HPDE6-E6E7 (cell line): ENCODE results near the gene DDX41.

ENCODE experiments used
- DNase-seq: peaks from one replicate; pipeline ENCODE4 v3.0.0; 2011; ENCODE audit warnings: missing footprints; ENCODE audit errors: extremely low spot score

The DDX41 gene

DNA sequence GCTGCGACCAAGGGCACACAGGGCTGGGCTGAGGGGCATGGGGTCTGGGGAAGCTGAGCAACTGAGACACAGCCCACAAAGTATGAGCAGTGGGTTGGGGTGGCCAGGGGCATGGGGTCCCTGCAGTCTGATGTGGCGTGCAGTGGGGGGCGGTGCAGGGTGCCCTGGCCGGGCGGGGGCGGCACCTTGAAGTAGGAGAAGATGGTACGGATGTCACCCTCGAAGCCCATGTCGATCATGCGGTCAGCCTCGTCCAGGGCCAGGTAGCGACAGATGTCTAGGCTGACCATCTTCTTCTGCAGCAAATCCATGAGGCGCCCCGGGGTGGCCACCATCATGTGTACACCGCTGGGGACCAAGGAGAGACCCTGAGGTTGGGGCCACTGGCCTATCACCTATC is 3.3 kb downstream of the DDX41 start:
- DNase-seq = no peak

GRCh38 chr5:177512736-177513380 is 3.9 kb downstream of the DDX41 start:
- no peak for DNase-seq

- no peak for DNase-seq
Measured at GRCh38 chr5:177511796-177512675, 4.7 kb downstream of the DDX41 start.

DNA sequence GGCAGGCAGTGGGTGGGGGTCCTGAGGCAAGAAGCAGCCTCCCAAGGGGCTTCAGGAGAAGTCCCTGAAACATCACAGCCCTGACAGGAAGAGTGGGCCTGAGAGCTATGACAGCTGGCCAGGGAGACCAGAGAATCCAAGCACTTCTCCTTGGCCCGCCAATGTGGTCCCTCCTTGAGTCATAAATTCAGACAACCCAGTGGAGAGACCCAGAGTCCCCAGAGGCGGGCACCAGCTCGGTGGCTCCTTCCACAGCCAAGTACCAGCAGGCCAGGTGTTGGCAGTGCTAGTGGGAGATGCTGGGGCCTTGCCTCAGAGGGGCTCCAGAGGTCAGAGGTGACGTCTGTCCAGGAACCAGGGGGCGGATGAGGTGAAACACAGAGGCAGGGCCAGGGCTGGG is 5.6 kb downstream of the DDX41 start:
- DNase-seq = no peak

- no peak for DNase-seq
Measured at GRCh38 chr5:177510567-177511053, 6.2 kb downstream of the DDX41 start.

DNA sequence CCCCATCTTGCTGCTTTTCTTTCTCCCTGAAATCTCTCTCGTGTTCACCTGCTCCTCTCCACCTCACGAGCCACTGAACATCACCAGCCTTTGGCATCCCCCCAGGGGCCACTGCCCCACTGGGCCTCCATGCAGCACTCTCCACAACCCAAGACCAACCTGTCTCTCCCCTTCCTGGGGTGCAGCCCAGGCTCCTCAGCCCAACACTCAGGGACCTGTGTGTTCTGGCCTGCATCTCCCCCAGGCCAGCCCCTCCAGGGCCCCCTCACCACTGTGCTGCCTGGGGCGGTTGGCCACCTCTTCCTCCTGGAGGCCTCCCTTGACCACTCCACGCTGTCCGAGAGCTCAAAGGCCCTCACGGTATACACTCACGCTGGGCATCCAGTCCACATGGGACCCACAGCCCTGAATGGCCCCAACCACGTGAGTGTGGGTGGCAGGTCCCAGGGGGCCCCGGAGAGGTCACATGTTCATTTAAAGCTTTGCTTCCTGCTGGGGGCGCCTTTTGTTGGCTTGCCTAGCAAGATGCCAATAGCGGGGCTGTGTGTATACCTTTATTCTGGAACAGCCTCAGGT is 6.7 kb downstream of the DDX41 start:
- no peak for DNase-seq

DNA sequence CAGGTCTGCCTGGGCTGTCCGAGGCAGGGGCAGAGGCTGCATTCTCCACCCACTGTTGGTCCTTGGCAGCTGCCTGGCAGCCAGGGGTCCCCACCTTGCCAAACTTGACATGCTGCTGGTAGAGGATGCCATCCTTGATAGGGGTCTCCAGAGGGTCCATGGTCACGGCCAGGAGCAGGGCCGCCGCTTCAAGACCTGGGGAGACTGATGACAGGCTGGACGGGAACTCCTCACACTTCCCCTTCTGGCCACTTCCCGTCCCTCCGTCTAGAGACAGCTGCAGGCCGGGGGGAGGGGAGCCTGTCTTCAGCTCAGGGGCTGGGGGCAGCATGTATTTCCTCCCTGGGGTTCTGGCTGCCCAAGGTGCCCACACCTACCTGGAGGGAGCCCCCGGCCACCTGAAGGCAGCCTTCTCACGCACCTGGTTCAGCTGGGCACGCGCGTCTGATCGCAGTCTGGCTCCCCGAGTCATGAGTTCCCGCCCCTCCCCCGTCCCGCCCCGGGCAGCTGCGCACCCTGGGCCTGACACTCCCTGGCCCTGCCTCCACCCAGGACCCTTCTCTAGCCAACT is 7.3 kb downstream of the DDX41 start, which contains the start of gene DOK3:
Gene DOK3, minus strand, starts transcription at position 446 of the 571 bp plus-strand sequence. Its CDS starts 286 bp downstream, at position 160.
- DNase-seq = no peak

GRCh38 chr5:177508837-177509236 is 7.9 kb downstream of the DDX41 start:
- no peak for DNase-seq

DNA sequence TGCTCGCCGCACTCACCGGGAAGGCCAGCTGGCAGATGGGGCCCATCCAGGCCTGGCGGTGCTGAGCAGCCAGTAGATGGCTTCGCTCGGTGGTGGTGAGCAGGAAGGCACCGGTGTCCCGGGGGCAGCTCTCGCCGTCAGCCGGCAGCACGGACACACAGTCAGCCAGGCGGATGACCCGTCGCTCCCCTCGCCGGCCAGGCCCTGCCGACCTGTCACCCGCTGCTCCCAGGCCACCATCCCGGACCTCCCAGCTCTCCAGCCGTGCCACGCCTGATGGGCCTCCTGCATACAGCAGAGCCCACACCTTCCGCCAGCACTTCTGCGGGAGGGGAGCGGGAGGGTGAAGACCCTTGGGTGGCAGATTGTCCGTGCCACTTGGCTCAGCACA is 8.5 kb downstream of the DDX41 start:
- no peak for DNase-seq

- no peak for DNase-seq
Measured at GRCh38 chr5:177507596-177508220, 9.1 kb downstream of the DDX41 start.

- DNase-seq = no peak
Measured at GRCh38 chr5:177507165-177507564, 9.6 kb downstream of the DDX41 start.

DNA sequence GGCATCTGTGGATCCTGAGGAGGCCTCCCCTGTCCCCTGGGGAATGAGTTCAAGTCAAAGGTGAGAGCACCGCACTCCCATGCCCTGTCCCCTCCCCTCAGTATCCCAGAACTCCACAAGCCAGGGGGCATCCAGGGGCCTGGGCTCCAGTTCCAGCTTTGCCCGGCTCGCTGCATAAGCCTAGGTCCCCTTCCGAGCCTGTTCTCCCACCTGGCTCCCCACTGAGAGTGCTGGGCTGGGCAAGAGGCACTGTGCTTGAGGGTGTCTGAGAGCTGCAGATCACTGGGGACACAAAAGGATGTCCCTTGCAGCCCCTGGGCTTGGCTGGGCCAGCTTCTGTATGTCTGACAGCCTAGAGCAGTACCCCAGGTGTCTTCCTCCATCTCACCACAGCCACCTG is 11.7 kb downstream of the DDX41 start:
- DNase-seq = no peak

DNA sequence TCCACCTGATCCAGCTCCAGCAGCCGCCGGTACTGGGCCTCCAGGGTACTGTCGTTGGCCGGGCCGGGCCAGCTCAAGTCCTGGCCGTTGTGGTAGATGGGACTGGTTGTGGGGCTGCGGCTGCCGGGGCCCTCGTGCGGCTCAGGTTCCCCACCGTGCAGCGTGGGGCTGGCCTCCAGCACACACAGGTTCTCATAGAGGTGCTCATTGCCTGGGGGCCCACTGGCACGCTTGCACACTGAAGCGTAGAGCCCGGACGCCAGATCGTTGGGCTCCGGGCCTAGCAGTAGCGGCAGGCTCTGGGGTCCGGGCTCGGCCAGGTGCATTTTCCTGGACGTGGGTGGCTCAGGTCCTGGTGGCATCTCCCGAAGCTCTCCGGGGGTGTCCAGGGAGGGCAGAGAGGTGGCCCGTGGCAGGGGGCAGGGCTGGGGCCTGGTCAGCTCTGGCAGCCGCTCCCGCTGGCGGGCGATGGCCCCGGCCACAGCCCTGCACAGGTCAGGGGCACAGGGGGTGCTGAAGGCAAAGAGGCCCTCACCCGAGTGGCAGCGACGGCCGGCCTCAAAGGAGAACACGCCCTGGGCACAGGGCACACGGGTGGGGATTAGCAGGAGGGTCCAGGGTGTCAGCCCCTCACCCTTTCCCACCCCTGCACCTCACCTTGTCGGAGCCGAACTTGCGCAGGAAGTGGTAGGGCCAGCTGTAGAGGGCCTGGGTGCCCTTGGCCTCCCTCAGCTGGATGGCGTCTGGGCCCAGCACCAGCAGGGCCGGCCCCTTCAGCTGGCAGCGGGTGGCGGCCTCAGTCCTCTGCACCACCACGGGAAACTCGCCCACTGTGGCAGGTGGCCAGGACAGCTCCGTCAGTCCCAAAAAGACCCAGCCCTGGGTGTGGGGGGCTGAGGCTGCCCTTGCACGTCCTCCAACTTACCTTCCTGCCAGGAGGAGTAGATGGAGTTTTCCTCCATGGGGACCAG is 12.4 kb downstream of the DDX41 start:
- DNase-seq = no peak

DNA sequence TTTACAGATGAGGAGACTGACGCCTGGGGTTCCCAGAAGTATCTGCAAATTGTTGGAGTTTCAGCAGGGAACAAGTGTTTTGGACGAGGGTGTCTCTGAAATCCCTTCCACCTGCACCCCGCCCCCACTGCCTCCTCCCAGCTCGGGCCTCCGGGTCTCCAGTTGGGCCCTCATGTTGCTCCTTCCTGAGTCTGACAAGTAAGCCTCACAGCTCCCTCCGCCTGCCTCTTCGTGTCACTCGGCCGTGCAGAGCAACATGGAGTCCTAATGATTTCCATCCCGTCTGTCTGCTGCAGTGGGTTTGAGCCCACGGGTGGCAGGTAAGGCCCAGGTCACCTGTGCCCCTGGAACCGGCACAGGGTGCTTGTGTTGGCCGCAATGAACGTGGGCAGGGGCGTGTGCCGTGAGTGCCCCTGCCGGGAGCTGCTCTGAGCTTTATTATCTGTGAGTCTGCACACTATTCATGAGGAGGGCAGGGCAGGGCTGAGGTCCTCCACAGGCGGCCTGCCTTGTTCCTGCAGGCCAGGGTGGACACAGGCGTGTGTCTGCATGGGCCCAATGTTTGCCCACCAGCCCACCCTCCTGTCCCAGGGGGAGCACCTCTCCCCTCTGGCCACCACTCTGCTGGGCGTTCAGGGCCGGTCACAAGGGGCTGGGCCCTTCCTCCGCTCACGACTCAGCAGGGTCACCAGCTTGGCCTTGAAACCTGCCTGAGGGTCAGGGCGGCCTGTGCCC is 13.2 kb downstream of the DDX41 start:
- DNase-seq = no peak

- DNase-seq = no peak
Measured at GRCh38 chr5:177502886-177503285, 13.9 kb downstream of the DDX41 start.

DNA sequence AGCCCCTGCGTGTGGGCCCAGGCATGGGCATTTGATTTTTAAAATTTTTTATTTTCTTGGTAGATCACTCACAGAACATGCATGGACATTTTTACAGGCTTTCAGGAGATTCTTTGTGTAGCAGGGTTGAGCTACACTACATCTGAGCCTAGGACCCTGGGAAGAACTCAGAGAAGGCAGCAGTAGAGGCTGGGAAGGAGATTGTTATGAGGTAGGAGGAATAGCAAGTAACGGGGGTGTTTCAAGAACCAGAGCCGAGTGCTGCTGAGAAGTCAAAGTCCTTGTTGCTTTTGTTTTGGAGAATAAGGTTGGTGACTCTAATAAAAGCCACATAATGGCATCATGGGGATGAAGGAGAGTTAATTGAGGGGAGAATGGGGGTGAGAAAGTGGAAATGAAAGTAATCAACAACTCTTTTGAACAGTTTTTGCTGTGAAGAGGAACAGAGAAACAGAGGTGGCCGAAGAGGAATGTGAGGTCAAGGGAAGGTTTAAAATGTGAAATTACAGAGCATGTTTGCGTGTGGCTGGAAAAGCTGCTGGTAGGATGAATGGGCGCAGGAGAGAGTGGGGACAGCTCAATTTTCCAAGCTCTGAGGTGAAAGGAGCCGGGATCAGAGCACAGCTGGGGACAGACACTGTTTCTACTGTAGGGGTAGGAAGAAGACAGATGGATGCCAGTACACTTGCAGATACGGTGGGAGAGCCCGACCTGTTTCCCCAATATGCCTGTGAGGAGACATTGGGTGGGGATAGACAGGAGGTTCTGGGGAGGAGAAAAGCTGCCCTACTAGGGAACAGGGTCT is 14.7 kb downstream of the DDX41 start:
- DNase-seq = no peak

- DNase-seq = no peak
Measured at GRCh38 chr5:177500685-177501522, 15.9 kb downstream of the DDX41 start.

DNA sequence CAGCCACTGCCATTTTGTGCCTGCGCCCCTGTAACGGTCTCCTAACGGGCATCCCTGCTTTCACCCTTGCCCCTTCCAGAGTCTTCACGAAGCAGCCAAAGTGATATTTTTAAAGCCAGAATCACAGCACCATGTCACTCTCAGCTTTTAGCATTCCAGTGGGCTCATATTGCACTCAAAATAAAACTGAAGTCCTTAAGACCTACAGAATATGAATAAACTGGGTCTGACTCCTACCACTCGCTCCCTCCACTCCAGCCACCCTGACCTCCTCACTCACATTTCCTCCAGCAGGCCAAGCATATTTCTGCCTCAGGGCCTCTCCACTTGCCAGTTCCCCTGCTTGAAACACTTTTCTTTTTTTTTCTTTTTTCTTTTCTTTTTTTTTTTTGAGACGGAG is 16.9 kb downstream of the DDX41 start:
- DNase-seq = no peak
